Upper lobe of right lung (tissue), 1 donor: ENCODE results near the gene FNDC8. TPM values are rescaled to one million over a fixed set of nuclear protein-coding genes. Genes with fewer than 3 reads are reported as not detected.
"Not testable (repeated sequence)": the region's sequence is repeated elsewhere in the genome, so short reads cannot be mapped to it uniquely, and the experiment has no call there.

Experiments used
- ATAC-seq: fragments of 200-7000 bp; cut with Tn5 transposase; one replicate; pipeline ENCODE4 v1.9.1; 2020; ENCODE audit warnings: mild to moderate bottlenecking, moderate library complexity
- DNase-seq: peaks from one replicate; pipeline ENCODE4 v3.0.0-alpha.2; 2020
- H3K27ac ChIP-seq: fragments of 200-600 bp; one replicate; pipeline ENCODE4 v1.8.0; 2022
- H3K27me3 ChIP-seq: fragments of 200-600 bp; one replicate; pipeline ENCODE4 v1.8.0; 2022; ENCODE audit warnings: mild to moderate bottlenecking
- H3K36me3 ChIP-seq: fragments of 200-600 bp; one replicate; pipeline ENCODE4 v1.8.0; 2022
- H3K4me1 ChIP-seq: fragments of 200-600 bp; one replicate; pipeline ENCODE4 v1.8.0; 2022
- H3K4me3 ChIP-seq: fragments of 200-600 bp; one replicate; pipeline ENCODE4 v1.8.0; 2022; ENCODE audit warnings: mild to moderate bottlenecking
- H3K9me3 ChIP-seq: fragments of 200-600 bp; one replicate; pipeline ENCODE4 v1.8.0; 2022
- CTCF ChIP-seq: fragments of 200-600 bp; IDR thresholded peaks from one replicate; pipeline ENCODE4 v1.8.0; 2022; ENCODE audit warnings: antibody characterized with exemption
- intact Hi-C: fragments of 100-400 bp; cut with DNase I; formaldehyde crosslinking; loops from one replicate; pipeline ENCODE4 v1.11.0; 2022
- total RNA-seq: library from RNA; stranded (reverse); fragmentation: NEBNext Ultra II Directional; extraction: Animal tissue kit (Norgen Biotek cat#: 25700); gene quantifications from one replicate; pipeline ENCODE4 v1.2.1, GENCODE V29; 2021
- donor health status: DM: no; HTN: yes; CAD: no; lungs with severe emphysema.

FNDC8 gene
- total RNA-seq, 1 donor from 2014 or later: not detected

- intact Hi-C loops: loop anchor here (10.0 kb wide), 1 partner anchor 359 kb away; the partner anchor contains the start of gene SLFN12L
- no peak for TF ChIP-seq CTCF
- Histone ChIP-seq H3K36me3 (no peaks in the 10 kb centered on the region), H3K4me1 (peaks cover 8% of the 10 kb centered on the region), H3K4me3 (no peak overlapping the region), H3K27me3 (no peaks in the 10 kb centered on the region), H3K27ac (no peak overlapping the region), H3K9me3 (no peaks in the 10 kb centered on the region)
- DNase-seq (no peak), ATAC-seq (no peak)
Observed at GRCh38 chr17:35175638-35176415, 54.4 kb downstream of the FNDC8 start.

GRCh38 chr17:35176897-35177296, 55.5 kb downstream of the FNDC8 start:
- H3K9me3 ChIP-seq: no peaks in the 10 kb centered on the region
- H3K4me3 ChIP-seq: no peak overlapping the region
- no peak overlapping the region for H3K27ac ChIP-seq
- TF ChIP-seq CTCF: no peak
- intact Hi-C loops: loop anchor here (10.0 kb wide), 1 partner anchor 358 kb away; the partner anchor contains the start of gene SLFN12L
- ATAC-seq (no peak), DNase-seq (no peak)
- H3K27me3 ChIP-seq: no peaks in the 10 kb centered on the region
- H3K36me3 ChIP-seq: no peaks in the 10 kb centered on the region
- H3K4me1 ChIP-seq: peaks cover 5% of the 10 kb centered on the region

- not testable (repeated sequence) for H3K9me3 ChIP-seq, ATAC-seq, DNase-seq, H3K36me3 ChIP-seq, H3K4me1 ChIP-seq, H3K27me3 ChIP-seq, H3K4me3 ChIP-seq, H3K27ac ChIP-seq
- intact Hi-C loops: loop anchor here (10.0 kb wide), 1 partner anchor 355 kb away; the partner anchor contains the start of gene SLFN12L
Observed at GRCh38 chr17:35179379-35179778, 58.0 kb downstream of the FNDC8 start.

Other genes starting within 250 kb of the FNDC8 start
- gene CCT6B, start 160.2 kb upstream of the FNDC8 start, total RNA-seq: 1.7 TPM
- gene ZNF830, start 160.1 kb upstream of the FNDC8 start, total RNA-seq: 19.6 TPM
- gene LIG3, start 141.1 kb upstream of the FNDC8 start, total RNA-seq: 29.7 TPM
- gene RFFL, start 57.9 kb upstream of the FNDC8 start, total RNA-seq: 27.9 TPM
- 19.1 TPM for gene RAD51D, start 1.8 kb upstream of the FNDC8 start, total RNA-seq
- gene NLE1, start 20.7 kb downstream of the FNDC8 start, total RNA-seq: 10.1 TPM
- 0.14 TPM for gene UNC45B, start 26.2 kb downstream of the FNDC8 start, total RNA-seq
- gene SLC35G3, start 72.8 kb downstream of the FNDC8 start, total RNA-seq: not detected
- 58.4 TPM for gene SLFN5, start 121.5 kb downstream of the FNDC8 start, total RNA-seq